ENCODE measurements around the gene MINDY4. TPM values are rescaled to one million over a fixed set of nuclear protein-coding genes. Genes with fewer than 3 reads are reported as not detected.

Gene MINDY4
- total and polyA plus RNA-seq, 7 experiments from 2014 or later = 0.41 to 1.5 (median 0.91) TPM

- ChIA-PET CTCF (interaction anchor here (8.6 kb wide), 1 partner anchor 16 kb away, joined by 158 read pairs; no protein-coding TSS in a partner anchor), POLR2A (no interaction called here)
- Mint-ChIP-seq H3K36me3 (no peaks in the 10 kb centered on the region), H3K27ac (peak overlapping the region in 1 of 9 donors; percentile 10), H3K27me3 (peaks cover 0 to 5% (median 0%) of the 10 kb centered on the region in 5 donors), H3K4me3 (peak overlapping the region in 1 of 10 donors; percentile 22), H3K4me1 (peaks cover 5 to 29% (median 22%) of the 10 kb centered on the region in 7 donors), H3K9me3 (peaks cover 0 to 2% (median 0%) of the 10 kb centered on the region in 11 donors)
- no peak for DNase-seq
- intact Hi-C loops (cut with micrococcal nuclease) = loop anchor here in 1 of 2 donors (5.0 kb wide), 1 partner anchor 116 kb away; no protein-coding TSS in a partner anchor
- ATAC-seq = no peak
- H3K36me3 ChIP-seq (ENCODE audit: control insufficient read depth in 2 of 3, insufficient read depth in 3 of 3, low read length in 3 of 3) = no peaks in the 10 kb centered on the region
- H3K9me3 ChIP-seq (ENCODE audit: control insufficient read depth in 2 of 3, low read length in 3 of 3) = no peaks in the 10 kb centered on the region
- H3K4me3 ChIP-seq (ENCODE audit: low read length) = no peak overlapping the region
- no peak overlapping the region for H3K27ac ChIP-seq (ENCODE audit: low read depth, low read length)
- H3K27me3 ChIP-seq (ENCODE audit: control insufficient read depth in 2 of 2, insufficient read depth in 2 of 2, low read length in 2 of 2) = no peaks in the 10 kb centered on the region
- H3K4me1 ChIP-seq (ENCODE audit: control insufficient read depth in 2 of 2, insufficient read depth in 2 of 2, low read length in 2 of 2) = peaks cover 11 to 22% of the 10 kb centered on the region in 2 donors
Observed at GRCh38 chr7:30743371-30744074, 27.7 kb upstream of the MINDY4 start.

GRCh38 chr7:30744075-30744417 is 27.2 kb upstream of the MINDY4 start:
- CTCF ChIA-PET = no interaction called here
- Histone ChIP-seq H3K27me3 (ENCODE audit: control insufficient read depth in 2 of 2, insufficient read depth in 2 of 2, low read length in 2 of 2) (no peaks in the 10 kb centered on the region), H3K9me3 (ENCODE audit: control insufficient read depth in 2 of 3, low read length in 3 of 3) (no peaks in the 10 kb centered on the region), H3K4me3 (ENCODE audit: low read length) (no peak overlapping the region), H3K36me3 (ENCODE audit: control insufficient read depth in 2 of 3, insufficient read depth in 3 of 3, low read length in 3 of 3) (no peaks in the 10 kb centered on the region), H3K4me1 (ENCODE audit: control insufficient read depth in 2 of 2, insufficient read depth in 2 of 2, low read length in 2 of 2) (peaks cover 5 to 17% of the 10 kb centered on the region in 2 donors), H3K27ac (ENCODE audit: low read depth, low read length) (no peak overlapping the region)
- Mint-ChIP-seq H3K36me3 (no peaks in the 10 kb centered on the region), H3K4me3 (no peak overlapping the region), H3K27ac (peak overlapping the region in 1 of 9 donors; percentile 10), H3K4me1 (peaks cover under 1 to 24% (median 17%) of the 10 kb centered on the region in 7 donors), H3K27me3 (peaks cover 0 to 7% (median 0%) of the 10 kb centered on the region in 5 donors), H3K9me3 (peaks cover 0 to 2% (median 0%) of the 10 kb centered on the region in 11 donors)
- POLR2A ChIA-PET = no interaction called here
- intact Hi-C loops (cut with micrococcal nuclease) = loop anchor here in 1 of 2 donors (5.0 kb wide), 1 partner anchor 117 kb away; no protein-coding TSS in a partner anchor
- no peak for DNase-seq
- ATAC-seq = no peak

- DNase-seq (no peak), ATAC-seq (no peak)
- Mint-ChIP-seq H3K27ac (no peak overlapping the region), H3K9me3 (peaks cover 0 to 5% (median 0%) of the 10 kb centered on the region in 11 donors), H3K36me3 (peaks cover 0 to 4% (median 0%) of the 10 kb centered on the region in 5 donors), H3K4me1 (peaks cover 0 to 16% (median 8%) of the 10 kb centered on the region in 7 donors), H3K4me3 (no peak overlapping the region), H3K27me3 (peaks cover 0 to 7% (median 0%) of the 10 kb centered on the region in 5 donors)
- Histone ChIP-seq H3K27ac (ENCODE audit: low read depth, low read length) (no peak overlapping the region), H3K27me3 (ENCODE audit: control insufficient read depth in 2 of 2, insufficient read depth in 2 of 2, low read length in 2 of 2) (no peaks in the 10 kb centered on the region), H3K4me3 (ENCODE audit: low read length) (no peak overlapping the region), H3K4me1 (ENCODE audit: control insufficient read depth in 2 of 2, insufficient read depth in 2 of 2, low read length in 2 of 2) (peaks cover 3 to 5% of the 10 kb centered on the region in 2 donors), H3K36me3 (ENCODE audit: control insufficient read depth in 2 of 3, insufficient read depth in 3 of 3, low read length in 3 of 3) (no peaks in the 10 kb centered on the region), H3K9me3 (ENCODE audit: control insufficient read depth in 2 of 3, low read length in 3 of 3) (peaks cover 0 to 2% (median 0%) of the 10 kb centered on the region in 3 experiments)
- POLR2A ChIA-PET = interaction anchor here (1.6 kb wide), 1 partner anchor 151 kb away, joined by 4 read pairs; no protein-coding TSS in a partner anchor
- CTCF ChIA-PET = interaction anchor here (0.7 to 1.8 kb wide), 3 partner anchors 42 to 234 kb away, joined by 3 to 6 read pairs (median 4); no protein-coding TSS in a partner anchor
- intact Hi-C loops (cut with micrococcal nuclease) = no loop called here
Observed at GRCh38 chr7:30745261-30745941, 25.8 kb upstream of the MINDY4 start.

- POLR2A ChIA-PET = no interaction called here
- peaks cover 0 to 5% (median 0%) of the 10 kb centered on the region in 11 donors for H3K9me3 Mint-ChIP-seq
- Histone ChIP-seq H3K27ac (ENCODE audit: low read depth, low read length) (no peak overlapping the region), H3K4me3 (ENCODE audit: low read length) (no peak overlapping the region), H3K27me3 (ENCODE audit: control insufficient read depth in 2 of 2, insufficient read depth in 2 of 2, low read length in 2 of 2) (no peaks in the 10 kb centered on the region), H3K36me3 (ENCODE audit: control insufficient read depth in 2 of 3, insufficient read depth in 3 of 3, low read length in 3 of 3) (no peaks in the 10 kb centered on the region), H3K4me1 (ENCODE audit: control insufficient read depth in 2 of 2, insufficient read depth in 2 of 2, low read length in 2 of 2) (no peaks in the 10 kb centered on the region), H3K9me3 (ENCODE audit: control insufficient read depth in 2 of 3, low read length in 3 of 3) (peaks cover 0 to 3% (median 0%) of the 10 kb centered on the region in 3 experiments)
- H3K27me3 Mint-ChIP-seq = peaks cover 0 to 4% (median 0%) of the 10 kb centered on the region in 5 donors
- CTCF ChIA-PET = interaction anchor here (0.6 to 1.6 kb wide), 2 partner anchors 10 to 47 kb away, joined by 3 to 9 read pairs; no protein-coding TSS in a partner anchor
- no peak overlapping the region for H3K4me3 Mint-ChIP-seq
- no peaks in the 10 kb centered on the region for H3K4me1 Mint-ChIP-seq
- intact Hi-C loops (cut with micrococcal nuclease) = no loop called here
- DNase-seq (no peak), ATAC-seq (no peak)
- H3K27ac Mint-ChIP-seq = no peak overlapping the region
- peaks cover 0 to 7% (median 0%) of the 10 kb centered on the region in 5 donors for H3K36me3 Mint-ChIP-seq
Observed at GRCh38 chr7:30750010-30750409, 21.2 kb upstream of the MINDY4 start.

GRCh38 chr7:30750683-30751650 is 20.2 kb upstream of the MINDY4 start:
- no peaks in the 10 kb centered on the region for H3K27me3 ChIP-seq (ENCODE audit: control insufficient read depth in 2 of 2, insufficient read depth in 2 of 2, low read length in 2 of 2)
- intact Hi-C loops (cut with micrococcal nuclease) = no loop called here
- POLR2A ChIA-PET = no interaction called here
- Mint-ChIP-seq H3K27ac (no peak overlapping the region), H3K4me3 (no peak overlapping the region), H3K9me3 (peaks cover 0 to 4% (median 0%) of the 10 kb centered on the region in 11 donors), H3K27me3 (peaks cover 0 to 2% (median 0%) of the 10 kb centered on the region in 5 donors), H3K36me3 (peaks cover 0 to 7% (median 0%) of the 10 kb centered on the region in 5 donors), H3K4me1 (no peaks in the 10 kb centered on the region)
- no peak overlapping the region for H3K4me3 ChIP-seq (ENCODE audit: low read length)
- no peaks in the 10 kb centered on the region for H3K36me3 ChIP-seq (ENCODE audit: control insufficient read depth in 2 of 3, insufficient read depth in 3 of 3, low read length in 3 of 3)
- DNase-seq (no peak), ATAC-seq (no peak)
- CTCF ChIA-PET = interaction anchor here (1.6 kb wide), 1 partner anchor 11 kb away, joined by 9 read pairs; no protein-coding TSS in a partner anchor
- H3K27ac ChIP-seq (ENCODE audit: low read depth, low read length) = no peak overlapping the region
- peaks cover 0 to 3% (median 0%) of the 10 kb centered on the region in 3 experiments for H3K9me3 ChIP-seq (ENCODE audit: control insufficient read depth in 2 of 3, low read length in 3 of 3)
- no peaks in the 10 kb centered on the region for H3K4me1 ChIP-seq (ENCODE audit: control insufficient read depth in 2 of 2, insufficient read depth in 2 of 2, low read length in 2 of 2)
